CD4-positive, alpha-beta T cell (primary cell): ENCODE results near the gene ROR1. TPM values are rescaled to one million over a fixed set of nuclear protein-coding genes. Genes with fewer than 3 reads are reported as not detected.

Source experiments
- ATAC-seq: fragments of 200-7000 bp; cut with Tn5 transposase; one replicate; pipeline ENCODE4 v1.10.0; 2022; ENCODE audit warnings: mild to moderate bottlenecking; ENCODE audit not compliant: poor library complexity
- CTCF ChIA-PET: fragments of 350-600 bp; sonication (Branson Sonifier 250); formaldehyde crosslinking; loops from one replicate; lab custom pipeline; 2021; ENCODE audit warnings: antibody characterized with exemption, inconsistent platforms; lab: Charles Lee
- POLR2A ChIA-PET: fragments of 350-600 bp; sonication (Branson Sonifier 250); formaldehyde crosslinking; loops from one replicate; lab custom pipeline; 2021; ENCODE audit warnings: antibody characterized with exemption, inconsistent platforms; lab: Charles Lee
- DNase-seq, 14 experiments: peaks; one replicate each; pipeline ENCODE4 v3.0.0-alpha.2; 2013 to 2020; ENCODE audit warnings: mixed read lengths in 2 of 14
- H3K27ac ChIP-seq, 2 donors: one replicate each; pipeline versions ENCODE4 v1.5.1 to v1.7.0; 2013; ENCODE audit warnings: low read length in 2 of 2, low read depth in 1 of 2, mild to moderate bottlenecking in 1 of 2
- H3K27me3 ChIP-seq, 2 experiments: 1 replicate in 1 of 2; 2 replicates in 1 of 2; pipeline versions ENCODE4 v1.6.1 to v1.7.0; 2013; ENCODE audit warnings: low read length in 2 of 2, control low read depth in 1 of 2, mild to moderate bottlenecking in 1 of 2, moderate library complexity in 1 of 2; ENCODE audit not compliant: insufficient read depth in 2 of 2, control insufficient read depth in 1 of 2
- H3K36me3 ChIP-seq: one replicate; pipeline ENCODE4 v1.6.1; 2013; ENCODE audit warnings: low read length, control low read depth; ENCODE audit not compliant: insufficient read depth
- H3K4me1 ChIP-seq: one replicate; pipeline ENCODE4 v1.6.1; 2013; ENCODE audit warnings: low read length, control low read depth; ENCODE audit not compliant: insufficient read depth
- H3K4me3 ChIP-seq: one replicate; pipeline ENCODE4 v1.5.1; 2013; ENCODE audit warnings: mild to moderate bottlenecking, low read length, moderate library complexity
- H3K9me3 ChIP-seq, 2 experiments: 1 replicate in 1 of 2; 2 replicates in 1 of 2; pipeline versions ENCODE4 v1.6.1 to v1.7.0; 2013; ENCODE audit warnings: low read length in 2 of 2, mild to moderate bottlenecking in 2 of 2, control low read depth in 1 of 2, moderate library complexity in 1 of 2; ENCODE audit not compliant: control insufficient read depth in 1 of 2, insufficient read depth in 1 of 2
- H3K27ac Mint-ChIP-seq: one replicate; pipeline ENCODE4 v1.8.0; 2020; ENCODE audit warnings: mixed read lengths
- H3K27me3 Mint-ChIP-seq: one replicate; pipeline ENCODE4 v1.8.0; 2021; ENCODE audit warnings: mixed read lengths
- H3K36me3 Mint-ChIP-seq: one replicate; pipeline ENCODE4 v1.8.0; 2021; ENCODE audit warnings: low read depth, mixed read lengths
- H3K4me1 Mint-ChIP-seq: one replicate; pipeline ENCODE4 v1.8.0; 2021; ENCODE audit warnings: low read depth, mixed read lengths
- H3K4me3 Mint-ChIP-seq: one replicate; pipeline ENCODE4 v1.8.0; 2020; ENCODE audit warnings: mild to moderate bottlenecking, mixed read lengths
- H3K9me3 Mint-ChIP-seq: one replicate; pipeline ENCODE4 v1.8.0; 2020; ENCODE audit warnings: mixed read lengths
- CTCF ChIP-seq: fragments of 200-600 bp; IDR thresholded peaks from one replicate; pipeline ENCODE4 v1.8.0; 2022; ENCODE audit warnings: antibody characterized with exemption, mild to moderate bottlenecking
- intact Hi-C, 2 experiments: fragments of 100-400 bp; cut with DNase I in 1 of 2; cut with micrococcal nuclease in 1 of 2; formaldehyde crosslinking; loops; one replicate each; pipeline versions ENCODE4 v1.15.1 to v1.9.0; 2023 to 2025; cut with DNase I, micrococcal nuclease
- total RNA-seq, 174 experiments: library from RNA in 2 of 174; stranded (reverse) in 2 of 174; gene quantifications; one replicate each; pipeline ENCODE4 v1.2.3 and lab custom pipeline; 2021 to 2026

ROR1 gene
- total RNA-seq, 2 experiments from 2014 or later, result not detected

GRCh38 chr1:64167176-64167575 is 393.4 kb downstream of the ROR1 start:
- no peaks in the 10 kb centered on the region for H3K4me1 ChIP-seq
- no peak overlapping the region for H3K27ac Mint-ChIP-seq
- no peaks in the 10 kb centered on the region for H3K9me3 ChIP-seq
- H3K36me3 ChIP-seq, result no peaks in the 10 kb centered on the region
- ChIA-PET CTCF (no interaction called here), POLR2A (no interaction called here)
- no peaks in the 10 kb centered on the region for H3K27me3 ChIP-seq
- TF ChIP-seq CTCF, result no peak
- no peaks in the 10 kb centered on the region for H3K27me3 Mint-ChIP-seq
- H3K4me3 Mint-ChIP-seq, result no peak overlapping the region
- H3K4me1 Mint-ChIP-seq, result no peaks in the 10 kb centered on the region
- DNase-seq, result no peak
- no peak overlapping the region for H3K27ac ChIP-seq
- no peak for ATAC-seq
- intact Hi-C loops, result no loop called here
- no peaks in the 10 kb centered on the region for H3K9me3 Mint-ChIP-seq
- H3K4me3 ChIP-seq, result no peak overlapping the region
- no peaks in the 10 kb centered on the region for H3K36me3 Mint-ChIP-seq

- intact Hi-C loops, result no loop called here
- H3K4me3 Mint-ChIP-seq, result no peak overlapping the region
- no peaks in the 10 kb centered on the region for H3K4me1 Mint-ChIP-seq
- H3K27ac Mint-ChIP-seq, result no peak overlapping the region
- Histone ChIP-seq H3K9me3 (no peaks in the 10 kb centered on the region), H3K27me3 (no peaks in the 10 kb centered on the region), H3K36me3 (no peaks in the 10 kb centered on the region), H3K4me1 (no peaks in the 10 kb centered on the region), H3K4me3 (no peak overlapping the region), H3K27ac (no peak overlapping the region)
- ChIA-PET CTCF (no interaction called here), POLR2A (no interaction called here)
- no peaks in the 10 kb centered on the region for H3K36me3 Mint-ChIP-seq
- DNase-seq (no peak), ATAC-seq (no peak)
- H3K27me3 Mint-ChIP-seq, result peaks cover 2% of the 10 kb centered on the region
- no peaks in the 10 kb centered on the region for H3K9me3 Mint-ChIP-seq
- no peak for TF ChIP-seq CTCF
Observed at GRCh38 chr1:64171246-64171645, 397.4 kb downstream of the ROR1 start.

GRCh38 chr1:64171797-64172281 is 398.0 kb downstream of the ROR1 start:
- H3K36me3 ChIP-seq, result no peaks in the 10 kb centered on the region
- no peaks in the 10 kb centered on the region for H3K27me3 ChIP-seq
- DNase-seq (no peak), ATAC-seq (no peak)
- no peaks in the 10 kb centered on the region for H3K4me1 ChIP-seq
- CTCF ChIA-PET, result no interaction called here
- POLR2A ChIA-PET, result no interaction called here
- no peaks in the 10 kb centered on the region for H3K9me3 Mint-ChIP-seq
- intact Hi-C loops, result no loop called here
- H3K9me3 ChIP-seq, result no peaks in the 10 kb centered on the region
- no peaks in the 10 kb centered on the region for H3K36me3 Mint-ChIP-seq
- H3K4me3 Mint-ChIP-seq, result no peak overlapping the region
- TF ChIP-seq CTCF, result no peak
- H3K4me3 ChIP-seq, result no peak overlapping the region
- no peaks in the 10 kb centered on the region for H3K4me1 Mint-ChIP-seq
- H3K27me3 Mint-ChIP-seq, result peaks cover 5% of the 10 kb centered on the region
- H3K27ac Mint-ChIP-seq, result no peak overlapping the region
- no peak overlapping the region for H3K27ac ChIP-seq
